GM19193 (cell line): Measurements from ENCODE around the gene CPA2.

ENCODE experiments used
- POLR2A ChIP-seq: IDR thresholded peaks from 4 replicates; pipeline ENCODE4 v1.6.1; 2011; ENCODE audit not compliant: insufficient read depth, insufficient read length; ENCODE audit errors: extremely low read depth

CPA2 gene

DNA sequence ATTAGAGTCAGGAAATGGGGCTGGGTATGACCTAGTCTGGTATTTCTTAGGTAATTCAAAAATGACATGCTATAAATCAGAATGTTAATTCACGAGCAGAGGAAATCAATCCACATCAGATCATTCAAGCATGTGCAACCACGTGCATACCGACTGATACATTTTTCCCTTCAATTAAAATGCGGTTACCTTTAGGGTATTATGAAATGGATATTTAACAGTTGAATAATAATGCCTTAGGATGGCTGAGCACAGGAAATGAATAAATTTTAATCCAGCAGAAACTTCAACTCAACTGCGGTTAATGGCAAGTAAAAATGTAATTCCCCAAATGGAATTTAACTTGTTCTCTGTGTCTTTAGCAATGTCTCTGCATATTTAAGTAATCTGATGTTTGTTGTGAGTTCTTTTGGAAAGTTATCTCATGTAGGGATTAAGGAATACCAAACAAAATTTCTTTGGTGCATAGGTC, 9.2 kb downstream of the CPA2 start:
- TF ChIP-seq POLR2A = no peak

GRCh38 chr7:130276796-130277762, 10.4 kb downstream of the CPA2 start:
- TF ChIP-seq POLR2A = no peak

DNA sequence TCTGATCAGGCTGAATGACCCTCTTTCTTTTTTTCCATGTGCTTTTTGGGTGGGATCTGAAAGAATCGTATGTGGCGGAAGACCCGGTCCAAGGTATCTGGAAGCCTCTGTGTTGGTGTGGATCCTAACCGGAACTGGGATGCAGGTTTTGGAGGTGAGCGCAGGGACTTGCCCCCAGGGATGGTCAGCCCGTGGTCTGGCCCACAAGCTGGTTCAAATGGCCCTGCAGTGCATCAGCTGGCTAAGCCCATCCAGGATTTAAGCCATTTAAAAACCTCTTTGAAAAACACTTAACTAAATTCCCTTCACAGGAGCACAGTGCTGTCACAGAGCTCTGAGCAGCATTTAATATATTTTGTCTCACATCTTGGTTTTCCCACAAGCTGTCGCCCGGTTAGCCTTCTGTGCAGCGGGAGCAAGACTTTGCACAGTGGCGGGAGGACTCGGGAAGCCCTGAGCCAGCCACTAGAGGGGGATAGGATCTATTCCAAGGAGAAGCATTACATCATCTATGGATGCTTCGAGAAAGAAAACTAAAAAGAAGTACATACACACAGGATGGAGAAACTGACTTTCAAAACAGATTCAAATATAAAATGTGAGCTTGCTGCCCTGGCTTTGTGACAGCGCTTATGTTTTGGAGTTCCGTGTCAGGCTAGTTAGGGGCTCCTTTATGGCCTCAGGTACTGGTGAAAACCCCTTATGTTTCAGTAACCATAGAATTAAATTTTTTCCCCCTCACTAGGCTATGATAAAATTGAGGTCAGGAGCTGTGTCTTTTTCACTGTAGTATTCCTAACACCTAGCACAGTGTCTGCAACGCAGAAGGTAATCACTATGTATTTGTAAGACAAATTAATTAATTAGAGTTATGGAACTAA, 11.3 kb downstream of the CPA2 start:
- TF ChIP-seq POLR2A = no peak

DNA sequence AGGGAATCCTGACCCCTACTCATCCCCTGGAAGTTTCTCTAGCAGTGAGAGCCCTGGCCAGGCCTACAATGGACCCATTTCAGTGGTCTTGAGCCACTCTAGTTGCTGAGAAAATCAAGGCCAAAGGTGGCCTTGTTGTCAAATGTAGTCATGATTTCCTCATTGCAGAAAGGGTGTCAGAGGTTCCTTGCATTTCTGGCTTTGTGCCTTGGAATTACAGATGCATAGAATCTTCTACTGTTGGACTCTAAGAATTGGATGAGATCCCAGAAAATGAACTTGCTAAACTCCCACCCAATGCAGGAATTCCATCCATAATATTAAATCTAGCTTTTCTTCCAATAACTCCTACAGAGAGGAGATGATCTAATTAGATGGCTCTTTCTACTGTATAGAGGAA, 12.2 kb downstream of the CPA2 start:
- TF ChIP-seq POLR2A = no peak

DNA sequence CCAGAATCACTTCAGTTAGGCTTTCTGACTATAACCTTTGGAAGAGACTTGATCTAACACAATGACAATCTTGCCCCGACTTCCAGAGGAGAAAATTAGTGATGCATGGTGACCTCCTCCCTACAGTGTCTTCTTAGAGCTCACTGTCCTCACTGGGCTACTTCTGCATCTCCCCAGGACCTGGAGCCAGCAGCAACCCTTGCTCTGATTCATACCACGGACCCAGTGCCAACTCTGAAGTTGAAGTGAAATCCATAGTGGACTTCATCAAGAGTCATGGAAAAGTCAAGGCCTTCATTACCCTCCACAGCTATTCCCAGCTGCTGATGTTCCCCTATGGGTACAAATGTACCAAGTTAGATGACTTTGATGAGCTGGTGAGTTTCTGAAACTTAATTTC, 12.6 kb downstream of the CPA2 start:
- no peak for TF ChIP-seq POLR2A

GRCh38 chr7:130279906-130280305, 13.2 kb downstream of the CPA2 start:
- no peak for TF ChIP-seq POLR2A

- no peak for TF ChIP-seq POLR2A
These were observed 14.6 kb downstream of the CPA2 start for GRCh38 chr7:130281260-130281659.

- TF ChIP-seq POLR2A = no peak
These were observed 20.2 kb downstream of the CPA2 start for GRCh38 chr7:130286881-130287280.

DNA sequence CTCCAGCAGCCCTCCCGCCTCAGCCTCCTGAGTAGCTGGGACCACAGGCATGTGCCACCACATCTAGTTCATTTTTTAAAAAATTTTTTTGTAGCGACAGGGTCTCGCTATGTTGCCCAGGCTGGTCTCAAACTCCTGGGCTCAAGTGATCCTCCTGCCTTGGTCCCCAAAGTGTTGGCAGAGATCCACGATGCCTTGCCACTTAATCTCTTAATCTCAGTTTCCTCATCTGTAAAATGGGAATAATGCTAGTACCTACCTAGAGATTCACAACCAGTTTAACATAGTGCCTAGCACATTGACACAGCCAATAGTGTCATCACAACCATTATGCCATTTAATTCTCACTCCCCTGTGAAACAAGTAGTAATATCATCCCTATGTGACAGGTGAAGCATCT, 21.5 kb downstream of the CPA2 start:
- TF ChIP-seq POLR2A = no peak

GRCh38 chr7:130288829-130289228, 22.2 kb downstream of the CPA2 start:
- no peak for TF ChIP-seq POLR2A

GRCh38 chr7:130289478-130289877, 22.8 kb downstream of the CPA2 start:
- TF ChIP-seq POLR2A = no peak

DNA sequence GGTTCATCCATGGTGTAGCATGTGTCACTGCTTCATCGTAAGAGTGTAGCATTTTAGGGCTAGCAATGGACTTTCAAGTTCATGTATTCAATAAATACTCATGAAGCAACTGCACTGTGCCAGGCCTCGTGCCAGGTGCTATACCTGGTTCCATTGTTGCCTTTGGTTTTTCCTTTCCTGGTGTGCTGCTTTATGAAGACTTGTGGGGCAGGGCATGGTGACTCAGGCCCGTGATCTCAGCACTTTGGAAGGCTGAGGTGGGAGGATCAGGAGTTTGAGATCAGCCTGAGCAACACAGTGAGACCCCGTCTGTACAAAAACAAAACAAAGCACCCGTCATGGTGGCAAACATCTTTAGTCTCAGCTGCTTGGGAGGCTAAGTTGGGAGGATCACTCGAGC, 24.1 kb downstream of the CPA2 start:
- TF ChIP-seq POLR2A = no peak

- no peak for TF ChIP-seq POLR2A
These were observed 26.1 kb downstream of the CPA2 start, which contains the start of gene CPA4 for GRCh38 chr7:130292682-130293257. CPA4 (plus strand) TSS chr7:130293161; CDS start chr7:130293181, 20 bp downstream.

DNA sequence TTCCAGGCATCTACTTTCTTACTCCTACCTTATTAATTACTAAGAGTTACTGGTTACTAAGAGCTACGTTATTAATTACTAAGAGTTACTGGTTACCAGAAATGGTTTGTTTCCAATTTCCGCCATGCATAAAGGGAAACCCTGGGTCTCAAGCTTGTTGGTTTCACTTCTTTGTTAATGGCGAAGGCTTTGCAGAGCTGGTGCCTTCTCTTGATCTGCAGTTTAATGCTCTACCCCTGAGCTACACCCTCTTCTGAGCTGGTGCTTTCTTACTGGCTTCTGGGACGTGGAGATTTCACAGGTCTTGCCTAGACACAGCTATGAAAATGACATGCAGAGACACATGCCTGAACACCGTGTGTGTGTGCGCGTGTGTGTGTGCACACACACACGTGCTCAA, 26.9 kb downstream of the CPA2 start:
- no peak for TF ChIP-seq POLR2A

DNA sequence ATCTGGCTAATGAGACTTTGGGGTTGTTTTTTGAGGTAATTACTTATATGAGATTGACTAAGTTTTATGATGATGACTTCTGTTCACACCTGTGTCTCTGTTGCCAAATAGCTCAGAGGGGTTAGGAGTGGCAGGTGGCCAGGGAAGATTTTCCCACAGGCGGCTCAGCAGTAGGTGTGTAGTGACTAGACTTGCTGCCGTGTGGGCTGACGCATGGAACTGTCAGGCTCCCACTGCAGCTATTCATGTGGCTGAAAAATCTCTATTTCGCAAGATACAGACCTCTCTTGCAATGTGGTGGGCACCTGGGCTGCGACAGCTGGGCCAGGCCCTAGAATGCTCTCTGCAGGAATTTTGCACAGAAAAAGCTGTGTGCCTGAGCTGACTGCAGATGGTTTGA, 27.7 kb downstream of the CPA2 start:
- TF ChIP-seq POLR2A = no peak
